ENCODE measurements around the gene STRBP.

Gene STRBP

DNA sequence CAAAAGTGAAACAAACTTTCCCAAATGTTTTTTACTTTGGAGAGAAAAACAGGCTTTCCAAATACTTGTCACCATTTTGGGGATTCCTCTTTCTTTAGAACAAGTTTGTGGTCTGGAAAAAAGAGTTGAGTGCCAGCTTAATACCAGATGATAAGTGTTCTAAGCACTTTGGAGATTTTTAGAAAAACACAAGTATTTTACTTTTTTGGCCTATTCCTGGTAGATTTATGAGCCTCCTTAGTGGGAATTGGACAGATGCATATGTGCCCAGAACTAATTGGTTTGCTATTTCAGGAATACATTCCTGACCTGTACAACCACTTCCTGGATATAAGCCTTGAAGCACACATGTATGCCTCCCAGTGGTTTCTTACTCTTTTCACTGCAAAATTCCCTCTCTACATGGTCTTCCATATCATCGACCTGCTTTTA is 194.4 kb downstream of the STRBP start:
- no peaks in the 10 kb centered on the region for H3K79me2 ChIP-seq (ENCODE audit: insufficient read depth, low read length)
- no peaks in the 10 kb centered on the region for H3K9me3 ChIP-seq (ENCODE audit: insufficient read depth, low read length, severe bottlenecking)
- H3K36me3 ChIP-seq (ENCODE audit: insufficient read depth, low read length): peaks cover 26% of the 10 kb centered on the region; the same call in 1 of the 2 replicates
- DNase-seq (no peak), ATAC-seq (ENCODE audit: insufficient read depth, low read depth) (no peak)
- TF ChIP-seq EZH2 (IDR thresholded peaks at IDR 0.05; ENCODE audit: borderline replicate concordance, low read depth, low read length, severe bottlenecking): no peak
- TF ChIP-seq, protein P1, sequence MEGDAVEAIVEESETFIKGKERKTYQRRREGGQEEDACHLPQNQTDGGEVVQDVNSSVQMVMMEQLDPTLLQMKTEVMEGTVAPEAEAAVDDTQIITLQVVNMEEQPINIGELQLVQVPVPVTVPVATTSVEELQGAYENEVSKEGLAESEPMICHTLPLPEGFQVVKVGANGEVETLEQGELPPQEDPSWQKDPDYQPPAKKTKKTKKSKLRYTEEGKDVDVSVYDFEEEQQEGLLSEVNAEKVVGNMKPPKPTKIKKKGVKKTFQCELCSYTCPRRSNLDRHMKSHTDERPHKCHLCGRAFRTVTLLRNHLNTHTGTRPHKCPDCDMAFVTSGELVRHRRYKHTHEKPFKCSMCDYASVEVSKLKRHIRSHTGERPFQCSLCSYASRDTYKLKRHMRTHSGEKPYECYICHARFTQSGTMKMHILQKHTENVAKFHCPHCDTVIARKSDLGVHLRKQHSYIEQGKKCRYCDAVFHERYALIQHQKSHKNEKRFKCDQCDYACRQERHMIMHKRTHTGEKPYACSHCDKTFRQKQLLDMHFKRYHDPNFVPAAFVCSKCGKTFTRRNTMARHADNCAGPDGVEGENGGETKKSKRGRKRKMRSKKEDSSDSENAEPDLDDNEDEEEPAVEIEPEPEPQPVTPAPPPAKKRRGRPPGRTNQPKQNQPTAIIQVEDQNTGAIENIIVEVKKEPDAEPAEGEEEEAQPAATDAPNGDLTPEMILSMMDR (IDR thresholded peaks at IDR 0.05; ENCODE audit: borderline replicate concordance, extremely low read depth, low read length, poor library complexity, severe bottlenecking): no peak
- H2AFZ ChIP-seq (ENCODE audit: low read depth, low read length): no peak overlapping the region
- no peaks in the 10 kb centered on the region for H3K27me3 ChIP-seq (ENCODE audit: insufficient read depth, low read length, poor library complexity)
- no peaks in the 10 kb centered on the region for H4K20me1 ChIP-seq (ENCODE audit: insufficient read depth, low read length)
- H3K4me3 ChIP-seq (ENCODE audit: low read depth in 1 of 2, low read length in 2 of 2): no peak overlapping the region
- H3K27ac ChIP-seq (ENCODE audit: low read length): no peak overlapping the region
- no peaks in the 10 kb centered on the region for H3K4me1 ChIP-seq (ENCODE audit: insufficient read depth, low read length)
- no peak overlapping the region for H3K9ac ChIP-seq (ENCODE audit: low read depth, low read length)
- no peak overlapping the region for H3K4me2 ChIP-seq (ENCODE audit: insufficient read depth, low read length)

DNA sequence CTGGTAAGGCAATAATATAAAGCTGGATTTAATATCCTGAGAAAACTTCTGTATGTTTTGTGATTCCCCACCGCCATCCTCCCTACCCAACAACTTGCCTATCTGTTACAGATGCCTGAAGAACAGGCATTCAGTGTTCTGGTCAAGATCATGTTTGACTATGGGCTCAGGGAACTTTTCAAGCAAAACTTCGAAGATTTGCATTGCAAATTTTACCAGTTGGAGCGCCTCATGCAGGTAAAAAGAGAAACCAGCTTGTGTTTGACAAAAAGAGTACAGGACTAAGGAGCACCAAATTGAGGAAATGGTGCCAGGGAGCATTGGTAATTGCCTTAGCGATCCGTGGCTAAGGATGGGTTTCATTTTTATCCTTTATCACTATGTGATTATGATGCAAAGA is 194.9 kb downstream of the STRBP start:
- no peaks in the 10 kb centered on the region for H4K20me1 ChIP-seq (ENCODE audit: insufficient read depth, low read length)
- no peak overlapping the region for H3K4me2 ChIP-seq (ENCODE audit: insufficient read depth, low read length)
- peaks cover 26% of the 10 kb centered on the region; the same call in 1 of the 2 replicates for H3K36me3 ChIP-seq (ENCODE audit: insufficient read depth, low read length)
- no peak overlapping the region for H3K9ac ChIP-seq (ENCODE audit: low read depth, low read length)
- no peak for TF ChIP-seq EZH2 (IDR thresholded peaks at IDR 0.05; ENCODE audit: borderline replicate concordance, low read depth, low read length, severe bottlenecking)
- TF ChIP-seq, protein P1 (IDR thresholded peaks at IDR 0.05; ENCODE audit: borderline replicate concordance, extremely low read depth, low read length, poor library complexity, severe bottlenecking): no peak
- ATAC-seq (ENCODE audit: insufficient read depth, low read depth): no peak
- no peak overlapping the region for H3K4me3 ChIP-seq (ENCODE audit: low read depth in 1 of 2, low read length in 2 of 2)
- no peak overlapping the region for H3K27ac ChIP-seq (ENCODE audit: low read length)
- no peaks in the 10 kb centered on the region for H3K9me3 ChIP-seq (ENCODE audit: insufficient read depth, low read length, severe bottlenecking)
- DNase-seq: no peak
- no peak overlapping the region for H2AFZ ChIP-seq (ENCODE audit: low read depth, low read length)
- H3K27me3 ChIP-seq (ENCODE audit: insufficient read depth, low read length, poor library complexity): no peaks in the 10 kb centered on the region
- H3K4me1 ChIP-seq (ENCODE audit: insufficient read depth, low read length): no peaks in the 10 kb centered on the region
- H3K79me2 ChIP-seq (ENCODE audit: insufficient read depth, low read length): no peaks in the 10 kb centered on the region

DNA sequence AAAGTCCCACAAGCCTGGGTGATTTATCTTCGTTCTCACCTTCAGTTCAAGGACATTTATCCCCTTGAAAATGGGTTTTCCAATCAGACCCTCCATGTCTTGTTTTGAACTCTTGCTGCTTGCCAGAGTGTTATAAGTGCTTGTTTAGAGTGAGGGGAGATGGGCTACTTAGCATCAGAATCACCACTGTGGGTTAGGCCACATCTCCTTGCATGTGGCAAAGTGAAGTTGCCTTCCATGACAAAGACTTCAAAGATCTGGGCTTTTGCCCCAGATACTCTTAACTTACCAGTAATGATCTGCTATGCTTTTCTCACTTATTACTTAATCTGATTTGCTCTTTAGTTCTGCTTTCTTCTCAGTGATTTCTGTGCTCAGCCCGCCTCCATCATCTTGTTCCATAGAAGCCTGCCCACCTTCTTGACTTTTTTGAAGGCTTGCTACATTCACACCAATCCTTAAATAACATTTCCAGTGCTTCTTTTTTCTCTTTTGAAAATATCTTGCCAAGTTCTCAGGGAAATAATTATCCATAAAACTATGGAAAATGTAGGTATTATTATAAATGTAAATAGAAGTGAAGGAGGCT is 195.9 kb downstream of the STRBP start:
- no peaks in the 10 kb centered on the region for H3K79me2 ChIP-seq (ENCODE audit: insufficient read depth, low read length)
- peaks cover 30% of the 10 kb centered on the region; the same call in 1 of the 2 replicates for H3K36me3 ChIP-seq (ENCODE audit: insufficient read depth, low read length)
- H4K20me1 ChIP-seq (ENCODE audit: insufficient read depth, low read length): no peaks in the 10 kb centered on the region
- H2AFZ ChIP-seq (ENCODE audit: low read depth, low read length): no peak overlapping the region
- no peak overlapping the region for H3K4me2 ChIP-seq (ENCODE audit: insufficient read depth, low read length)
- DNase-seq (no peak), ATAC-seq (ENCODE audit: insufficient read depth, low read depth) (no peak)
- no peak overlapping the region for H3K27ac ChIP-seq (ENCODE audit: low read length)
- H3K4me1 ChIP-seq (ENCODE audit: insufficient read depth, low read length): no peaks in the 10 kb centered on the region
- TF ChIP-seq, protein P1 (IDR thresholded peaks at IDR 0.05; ENCODE audit: borderline replicate concordance, extremely low read depth, low read length, poor library complexity, severe bottlenecking): no peak
- no peak for TF ChIP-seq EZH2 (IDR thresholded peaks at IDR 0.05; ENCODE audit: borderline replicate concordance, low read depth, low read length, severe bottlenecking)
- H3K4me3 ChIP-seq (ENCODE audit: low read depth in 1 of 2, low read length in 2 of 2): no peak overlapping the region
- no peak overlapping the region for H3K9ac ChIP-seq (ENCODE audit: low read depth, low read length)
- H3K9me3 ChIP-seq (ENCODE audit: insufficient read depth, low read length, severe bottlenecking): no peaks in the 10 kb centered on the region
- H3K27me3 ChIP-seq (ENCODE audit: insufficient read depth, low read length, poor library complexity): no peaks in the 10 kb centered on the region
